T-helper 1 cell (primary cell): ENCODE data around the gene LPIN2.
"Not testable (repeated sequence)": the region's sequence is repeated elsewhere in the genome, so short reads cannot be mapped to it uniquely, and the experiment has no call there.

Experiments used
- DNase-seq, 5 donors: peaks; one replicate each; pipeline ENCODE4 v3.0.0-alpha.2; 2012 to 2020
- total RNA-seq, 4 donors: gene quantifications; one replicate each; lab custom pipeline; 2026; lab: John Stamatoyannopoulos, UW

LPIN2 gene
- 252 to 298 (median 285) reads per million in 4 donors for total RNA-seq

- peak; percentile 92 to 97 (median 94) for DNase-seq
Observed at GRCh38 chr18:3013024-3013804, at the start of gene LPIN2. TSS of gene LPIN2 (minus strand) at chr18:3013144. CDS start at chr18:2960840, 52,304 bp downstream.

GRCh38 chr18:3061581-3062312 is 48.8 kb upstream of the LPIN2 start:
- DNase-seq = peak in 3 of 5 donors; percentile 10 to 78 (median 20)

- DNase-seq = peak in 4 of 5 donors; percentile 12 to 78 (median 31)
Observed at GRCh38 chr18:3060667-3061580, 48.0 kb upstream of the LPIN2 start.

GRCh38 chr18:3059272-3059671 is 46.3 kb upstream of the LPIN2 start:
- DNase-seq = peak in 1 of 5 donors; percentile 76

- peak in 1 of 5 donors; percentile 81 for DNase-seq
Observed at GRCh38 chr18:3058328-3059191, 45.6 kb upstream of the LPIN2 start.

GRCh38 chr18:3057526-3057925 is 44.6 kb upstream of the LPIN2 start:
- no peak for DNase-seq

GRCh38 chr18:3056311-3056710 is 43.4 kb upstream of the LPIN2 start:
- DNase-seq = no peak

GRCh38 chr18:3055816-3056215 is 42.9 kb upstream of the LPIN2 start:
- no peak for DNase-seq

- no peak for DNase-seq
Observed at GRCh38 chr18:3055186-3055728, 42.3 kb upstream of the LPIN2 start.

GRCh38 chr18:3054780-3055179 is 41.8 kb upstream of the LPIN2 start:
- no peak for DNase-seq

GRCh38 chr18:3054214-3054613 is 41.3 kb upstream of the LPIN2 start:
- no peak for DNase-seq

GRCh38 chr18:3053081-3053480 is 40.1 kb upstream of the LPIN2 start:
- DNase-seq = no peak

GRCh38 chr18:3052411-3052758 is 39.4 kb upstream of the LPIN2 start:
- DNase-seq = no peak

- peak in 1 of 5 donors; percentile 46 for DNase-seq
Observed at GRCh38 chr18:3051718-3052410, 38.9 kb upstream of the LPIN2 start.

GRCh38 chr18:3049897-3050454 is 37.0 kb upstream of the LPIN2 start:
- not testable (repeated sequence) for DNase-seq

GRCh38 chr18:3048820-3049349 is 35.9 kb upstream of the LPIN2 start:
- no peak for DNase-seq

- DNase-seq = no peak
Observed at GRCh38 chr18:3048121-3048520, 35.2 kb upstream of the LPIN2 start.

- peak in 1 of 5 donors; percentile 62 for DNase-seq
Observed at GRCh38 chr18:3046216-3046808, 33.4 kb upstream of the LPIN2 start.

- no peak for DNase-seq
Observed at GRCh38 chr18:3044931-3045698, 32.2 kb upstream of the LPIN2 start.
